Heart left ventricle (tissue), 13 donors: ENCODE results near the gene CASP9.

Experiments
- CTCF ChIP-seq, 12 donors: fragments of 200-600 bp; sonication (generic) in 4 of 12; IDR thresholded peaks; one replicate each; pipeline versions ENCODE4 v1.5.0 to v1.8.0; 2018 to 2022; ENCODE audit warnings: antibody characterized with exemption in 12 of 12, mild to moderate bottlenecking in 5 of 12
- POLR2A ChIP-seq, 2 donors: fragments of 450-650 bp; IDR thresholded peaks; one replicate each; pipeline ENCODE4 v1.6.1; 2017; ENCODE audit warnings: antibody characterized with exemption in 2 of 2, mild to moderate bottlenecking in 2 of 2, moderate library complexity in 2 of 2
- donor health status: ischemic (EF 13 %, LVEDD 7.1; RV severe dilation, severe dysfunction).
- donor health status: DM: no; HTN: yes; CAD: no.
- donor health status: DM: no; HTN: no; CAD: no.
- donor health status: ischemic (EF 25% LVEDD 6.9; RV normal size, moderate dysfunction).
- donor health status: ischemic (EF 25% LVEDD 5.7; RV mildly dilated, moderate dysfunction).
- donor health status: ischemic (EF 35%, LVEDD 5.7; RV mildly dilated, moderate dysfunction).
- donor health status: nonischemic (EF 11% LVEDD 7.7; RV severe dilation, severe dysfunction).
- donor health status: DM: yes; HTN: yes; CAD: no.
- donor health status: PGD.
- donor health status: ischemic (EF 29% LVEDD 5.4; RV normal size, mild dysfunction).
- donor health status: nonischemic (EF 23%, LVEDD 6.1; RV moderate dilation, normal function).

DNA sequence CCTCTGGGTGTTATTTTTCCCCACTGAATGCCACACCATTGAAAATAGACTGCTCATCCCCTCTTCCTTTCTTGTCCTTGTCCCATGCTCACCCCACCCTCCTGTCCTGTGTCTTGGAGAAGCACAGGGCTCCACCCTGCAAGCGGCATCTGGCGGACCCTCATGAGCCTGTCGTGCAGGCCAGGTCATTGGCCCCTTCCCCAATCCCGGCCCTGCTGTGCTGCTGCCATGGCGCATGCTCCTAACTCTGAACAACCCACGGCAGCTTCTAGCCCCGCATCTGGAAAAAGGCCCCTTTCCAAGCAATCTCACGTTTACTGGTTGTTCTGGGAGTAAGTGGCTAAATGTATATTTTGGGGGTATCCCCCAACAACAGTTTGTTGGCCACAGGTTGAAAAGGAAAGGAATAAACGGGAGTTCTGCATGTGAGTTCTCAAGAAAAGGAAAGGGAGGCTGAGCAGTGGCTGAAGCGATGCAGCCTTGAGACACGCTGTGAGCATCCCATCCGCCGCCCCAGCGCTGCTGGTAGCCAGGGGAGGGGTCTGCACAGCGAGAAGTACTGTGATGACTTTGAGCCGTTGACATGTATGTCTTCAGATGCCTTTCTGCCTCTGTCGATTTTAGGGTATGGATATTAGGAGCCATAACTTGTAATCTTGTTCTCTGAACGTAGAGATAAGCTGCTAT is 44.5 kb upstream of the CASP9 start:
- TF ChIP-seq POLR2A (IDR thresholded peaks at IDR 0.05) (no peak), CTCF (IDR thresholded peaks at IDR 0.05) (no peak)
